OCI-LY7 (cell line): Measurements from ENCODE around the gene LRP8.

ENCODE experiments used
- CTCF ChIP-seq: fragments of 200-600 bp; sonication (generic); conservative IDR thresholded peaks from 2 replicates; pipeline ENCODE4 v1.5.1; 2014; ENCODE audit warnings: mild to moderate bottlenecking, antibody characterized with exemption, low read length, moderate library complexity, mixed read lengths
- EZH2phosphoT487 ChIP-seq: fragments of 200-600 bp; sonication (generic); IDR thresholded peaks from 2 replicates; pipeline ENCODE4 v1.6.1; 2018; ENCODE audit warnings: low read depth, borderline replicate concordance, mild to moderate bottlenecking, mixed run types, antibody characterized with exemption, low read length, moderate library complexity, mixed read lengths

- TF ChIP-seq CTCF (no peak), EZH2phosphoT487 (no peak)
Observed at GRCh38 chr1:53288790-53289429, 39.0 kb downstream of the LRP8 start.
